ENCODE data around the gene KCNMB2.

Gene KCNMB2

GRCh38 chr3:178492491-178492890 lies 43.7 kb upstream of the KCNMB2 start:
- Histone ChIP-seq H3K27ac (ENCODE audit: low read length) (no peak overlapping the region), H3K9me3 (ENCODE audit: insufficient read depth, low read length) (no peaks in the 10 kb centered on the region), H4K20me1 (ENCODE audit: insufficient read depth, low read length) (no peaks in the 10 kb centered on the region), H3K79me2 (ENCODE audit: low read length) (no peaks in the 10 kb centered on the region), H2AFZ (ENCODE audit: low read depth, low read length) (no peak overlapping the region), H3K4me3 (ENCODE audit: low read length) (no peak overlapping the region), H3K36me3 (replicated peaks; ENCODE audit: low read depth, low read length) (no peaks in the 10 kb centered on the region), H3K9ac (ENCODE audit: low read length) (no peak overlapping the region), H3K4me2 (ENCODE audit: low read length) (no peak overlapping the region), H3K4me1 (ENCODE audit: low read length) (no peaks in the 10 kb centered on the region), H3K27me3 (ENCODE audit: low read depth, low read length) (no peaks in the 10 kb centered on the region)
- TF ChIP-seq CTCF (IDR thresholded peaks at IDR 0.05; ENCODE audit: low read depth, low read length), result no peak
- TF ChIP-seq EZH2phosphoT487 (IDR thresholded peaks at IDR 0.05; ENCODE audit: low read depth), result no peak

- H3K79me2 ChIP-seq (ENCODE audit: low read length), result no peaks in the 10 kb centered on the region
- no peak overlapping the region for H3K27ac ChIP-seq (ENCODE audit: low read length)
- no peaks in the 10 kb centered on the region for H3K36me3 ChIP-seq (replicated peaks; ENCODE audit: low read depth, low read length)
- no peak overlapping the region for H3K9ac ChIP-seq (ENCODE audit: low read length)
- H3K4me1 ChIP-seq (ENCODE audit: low read length), result no peaks in the 10 kb centered on the region
- TF ChIP-seq CTCF (IDR thresholded peaks at IDR 0.05; ENCODE audit: low read depth, low read length), result no peak
- TF ChIP-seq EZH2phosphoT487 (IDR thresholded peaks at IDR 0.05; ENCODE audit: low read depth), result no peak
- H3K9me3 ChIP-seq (ENCODE audit: insufficient read depth, low read length), result no peaks in the 10 kb centered on the region
- H4K20me1 ChIP-seq (ENCODE audit: insufficient read depth, low read length), result no peaks in the 10 kb centered on the region
- H3K4me2 ChIP-seq (ENCODE audit: low read length), result no peak overlapping the region
- no peaks in the 10 kb centered on the region for H3K27me3 ChIP-seq (ENCODE audit: low read depth, low read length)
- no peak overlapping the region for H3K4me3 ChIP-seq (ENCODE audit: low read length)
- H2AFZ ChIP-seq (ENCODE audit: low read depth, low read length), result no peak overlapping the region
These were observed 41.9 kb upstream of the KCNMB2 start for GRCh38 chr3:178494386-178494785.

- Histone ChIP-seq H3K9me3 (ENCODE audit: insufficient read depth, low read length) (no peaks in the 10 kb centered on the region), H3K79me2 (ENCODE audit: low read length) (no peaks in the 10 kb centered on the region), H3K36me3 (replicated peaks; ENCODE audit: low read depth, low read length) (no peaks in the 10 kb centered on the region), H4K20me1 (ENCODE audit: insufficient read depth, low read length) (no peaks in the 10 kb centered on the region), H3K27me3 (ENCODE audit: low read depth, low read length) (no peaks in the 10 kb centered on the region), H3K27ac (ENCODE audit: low read length) (no peak overlapping the region), H3K9ac (ENCODE audit: low read length) (no peak overlapping the region), H3K4me3 (ENCODE audit: low read length) (no peak overlapping the region), H3K4me2 (ENCODE audit: low read length) (no peak overlapping the region), H2AFZ (ENCODE audit: low read depth, low read length) (no peak overlapping the region), H3K4me1 (ENCODE audit: low read length) (no peaks in the 10 kb centered on the region)
- TF ChIP-seq CTCF (IDR thresholded peaks at IDR 0.05; ENCODE audit: low read depth, low read length), result no peak
- no peak for TF ChIP-seq EZH2phosphoT487 (IDR thresholded peaks at IDR 0.05; ENCODE audit: low read depth)
These were observed 39.3 kb upstream of the KCNMB2 start for GRCh38 chr3:178496911-178497310.

- Histone ChIP-seq H3K9me3 (ENCODE audit: insufficient read depth, low read length) (no peaks in the 10 kb centered on the region), H3K27ac (ENCODE audit: low read length) (no peak overlapping the region), H2AFZ (ENCODE audit: low read depth, low read length) (no peak overlapping the region), H4K20me1 (ENCODE audit: insufficient read depth, low read length) (no peaks in the 10 kb centered on the region), H3K79me2 (ENCODE audit: low read length) (no peaks in the 10 kb centered on the region), H3K27me3 (ENCODE audit: low read depth, low read length) (no peaks in the 10 kb centered on the region), H3K4me1 (ENCODE audit: low read length) (no peaks in the 10 kb centered on the region), H3K36me3 (replicated peaks; ENCODE audit: low read depth, low read length) (no peaks in the 10 kb centered on the region), H3K9ac (ENCODE audit: low read length) (no peak overlapping the region), H3K4me2 (ENCODE audit: low read length) (no peak overlapping the region), H3K4me3 (ENCODE audit: low read length) (no peak overlapping the region)
- TF ChIP-seq CTCF (IDR thresholded peaks at IDR 0.05; ENCODE audit: low read depth, low read length), result no peak
- no peak for TF ChIP-seq EZH2phosphoT487 (IDR thresholded peaks at IDR 0.05; ENCODE audit: low read depth)
These were observed 37.4 kb upstream of the KCNMB2 start for GRCh38 chr3:178498871-178499270.

Data from OCI-LY3 (cell line).